HG03196 (cell line): ENCODE measurements around the gene FBXW8.

ENCODE experiments used
- ATAC-seq: cut with Tn5 transposase; IDR thresholded peaks from one replicate; pipeline ENCODE4 v1.9.1; 2021; ENCODE audit not compliant: unreplicated experiment

FBXW8 gene

DNA sequence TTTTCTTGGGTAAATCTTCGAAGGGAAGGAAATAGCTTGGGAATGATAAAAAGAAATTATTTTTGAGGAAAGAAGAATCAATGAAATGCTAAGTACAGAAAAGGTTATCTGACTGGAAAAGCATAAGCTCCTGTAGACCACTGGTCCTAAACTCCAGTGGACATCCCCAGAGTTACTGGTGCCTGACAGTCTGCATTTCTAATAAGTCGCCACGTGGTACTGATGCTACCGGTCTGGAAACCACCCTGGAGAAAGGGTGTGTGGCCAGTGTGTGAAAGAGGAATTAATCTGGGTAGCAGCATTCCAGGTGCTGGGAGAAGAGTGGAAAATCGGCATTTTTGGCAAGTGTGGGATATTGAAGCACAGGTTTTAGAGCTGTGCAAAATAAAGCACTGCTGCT lies 73.3 kb downstream of the FBXW8 start:
- ATAC-seq = no peak

DNA sequence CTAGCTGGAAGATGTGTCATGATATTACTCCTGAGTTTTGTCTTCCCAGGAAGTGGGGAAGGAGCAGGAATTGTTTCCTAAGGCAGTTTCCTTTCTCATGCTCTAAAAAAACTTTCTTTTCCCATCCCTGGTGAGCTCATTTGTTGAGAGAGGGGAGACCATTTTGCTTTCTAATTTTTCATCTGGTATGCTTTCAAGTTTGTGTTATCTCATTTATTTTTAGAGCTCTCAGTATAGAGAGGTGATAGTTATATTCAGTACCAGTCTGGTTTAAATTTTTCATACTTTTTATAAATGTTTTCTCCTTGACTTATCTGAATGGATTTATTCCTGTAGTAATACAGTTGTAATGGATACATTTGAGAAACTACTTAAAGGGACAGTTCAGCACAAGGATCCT lies 79.6 kb downstream of the FBXW8 start:
- ATAC-seq = no peak

DNA sequence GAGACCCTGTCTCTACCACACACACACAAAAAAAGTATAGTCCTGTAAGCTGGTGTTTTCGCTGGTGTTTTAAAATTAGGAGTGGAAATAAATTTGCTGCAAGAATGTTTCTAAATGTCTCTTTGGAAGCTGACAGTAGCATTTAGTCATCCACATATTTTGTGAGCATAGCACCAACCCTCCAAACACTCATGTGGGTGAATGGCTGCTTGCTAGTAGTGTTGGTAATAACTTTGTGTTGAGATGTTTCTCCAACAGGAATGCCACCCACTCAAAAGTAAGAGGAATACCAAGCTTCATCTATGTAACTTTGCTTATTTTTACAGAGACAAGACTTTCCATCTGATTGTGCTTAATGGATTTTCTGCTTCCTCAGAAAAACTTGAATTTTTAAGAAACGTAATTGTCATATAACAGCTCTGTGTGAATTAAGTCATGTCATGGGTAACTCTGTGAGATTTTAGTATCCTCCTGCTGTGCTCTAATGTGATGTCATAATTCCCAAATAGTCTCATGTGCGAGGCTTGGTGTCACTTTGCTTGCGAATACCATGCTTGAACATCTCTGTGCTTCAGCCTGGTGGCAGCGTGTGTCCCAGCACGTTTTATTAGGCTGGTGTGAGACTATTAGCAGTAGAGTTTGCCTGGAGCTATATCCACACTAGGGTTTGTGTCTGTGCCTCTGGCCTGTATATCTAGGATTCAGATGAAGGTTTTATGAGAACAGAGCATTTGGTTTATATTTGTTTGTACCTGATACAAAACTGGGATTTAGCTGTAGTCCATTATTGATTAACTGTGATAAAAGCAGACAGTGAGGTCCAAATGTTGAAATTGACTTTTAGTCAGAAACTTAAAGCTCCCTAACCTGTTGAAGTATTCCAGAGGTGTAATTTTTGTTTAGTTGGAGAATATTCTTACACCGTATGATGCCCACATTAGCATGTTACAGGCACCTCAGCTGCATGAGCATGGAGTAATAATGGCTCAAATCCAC lies 80.5 kb downstream of the FBXW8 start:
- no peak for ATAC-seq

DNA sequence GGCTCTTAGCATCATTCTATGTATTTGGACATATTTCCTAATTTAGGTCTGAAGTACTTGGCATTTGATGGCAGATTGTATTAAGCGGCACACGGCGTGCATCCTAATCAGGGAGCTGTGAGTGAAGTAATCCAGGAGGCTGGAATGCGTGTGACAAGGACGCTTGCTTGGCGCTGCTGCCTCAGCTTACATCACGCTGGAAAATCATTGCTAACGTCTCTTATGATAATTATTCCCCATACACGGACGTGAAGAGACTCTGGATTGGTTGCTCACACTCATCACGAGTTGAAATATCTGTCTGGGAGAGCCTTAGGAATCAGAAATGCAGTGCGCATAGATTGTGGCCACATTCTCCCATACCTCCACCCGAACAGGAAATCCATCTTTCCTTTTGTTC lies 85.3 kb downstream of the FBXW8 start:
- no peak for ATAC-seq

DNA sequence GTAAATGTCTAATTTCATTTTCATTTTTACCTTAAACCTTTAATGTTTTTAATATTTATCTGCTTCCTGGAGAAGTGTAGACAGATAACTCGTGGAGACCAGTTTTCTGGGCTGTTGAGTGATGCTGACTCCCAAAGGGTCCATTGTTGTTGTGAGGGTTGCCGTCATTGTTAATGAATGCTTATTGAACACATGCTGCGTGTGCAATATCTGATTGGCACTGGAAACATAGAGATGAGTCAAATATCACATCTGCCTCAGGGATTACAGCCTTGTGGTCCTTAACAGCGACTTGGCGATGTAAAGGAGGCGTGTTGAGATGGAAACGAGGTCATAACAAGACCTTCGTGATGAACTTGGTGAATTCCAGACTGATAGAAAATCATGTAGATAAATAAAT lies 85.9 kb downstream of the FBXW8 start:
- ATAC-seq = no peak

DNA sequence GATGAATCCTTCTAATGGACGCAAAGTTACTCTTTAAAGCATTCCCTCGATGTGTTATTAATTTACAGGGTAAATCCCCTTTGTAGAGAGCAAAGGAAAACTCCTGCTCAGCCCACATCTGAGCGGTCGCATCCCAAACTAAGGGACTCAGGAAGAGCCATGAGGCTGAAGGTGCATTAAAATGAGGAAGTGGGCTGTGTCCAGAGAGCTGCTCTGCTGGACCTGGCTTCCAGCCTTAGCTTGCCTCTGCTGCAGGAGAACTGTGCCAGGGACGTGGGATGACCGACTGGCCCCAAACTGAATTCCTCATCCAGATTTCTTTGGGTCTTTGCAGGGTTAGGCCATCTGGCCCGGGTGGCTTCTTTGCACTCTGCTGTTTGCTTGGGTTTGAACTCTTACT lies 88.3 kb downstream of the FBXW8 start:
- ATAC-seq = no peak

DNA sequence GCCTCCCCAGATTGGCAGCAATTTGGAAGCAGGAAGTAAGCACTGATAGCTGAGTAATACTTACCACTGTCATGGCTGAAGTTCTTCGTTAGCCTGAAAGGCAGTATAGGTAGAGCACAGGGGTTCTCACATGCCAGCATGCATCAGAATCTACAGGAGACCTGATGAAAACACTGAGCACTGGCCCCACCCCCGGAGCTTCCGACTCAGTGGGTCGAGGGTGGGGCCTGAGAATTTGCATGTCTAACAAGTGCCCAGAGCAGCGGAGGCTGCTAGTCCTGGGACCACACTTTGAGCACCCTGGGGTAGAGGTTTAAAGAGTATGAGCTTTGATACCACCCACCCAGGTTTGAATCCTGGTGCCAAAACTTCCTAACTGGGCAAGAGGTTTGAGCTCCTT lies 89.6 kb downstream of the FBXW8 start:
- ATAC-seq = no peak

DNA sequence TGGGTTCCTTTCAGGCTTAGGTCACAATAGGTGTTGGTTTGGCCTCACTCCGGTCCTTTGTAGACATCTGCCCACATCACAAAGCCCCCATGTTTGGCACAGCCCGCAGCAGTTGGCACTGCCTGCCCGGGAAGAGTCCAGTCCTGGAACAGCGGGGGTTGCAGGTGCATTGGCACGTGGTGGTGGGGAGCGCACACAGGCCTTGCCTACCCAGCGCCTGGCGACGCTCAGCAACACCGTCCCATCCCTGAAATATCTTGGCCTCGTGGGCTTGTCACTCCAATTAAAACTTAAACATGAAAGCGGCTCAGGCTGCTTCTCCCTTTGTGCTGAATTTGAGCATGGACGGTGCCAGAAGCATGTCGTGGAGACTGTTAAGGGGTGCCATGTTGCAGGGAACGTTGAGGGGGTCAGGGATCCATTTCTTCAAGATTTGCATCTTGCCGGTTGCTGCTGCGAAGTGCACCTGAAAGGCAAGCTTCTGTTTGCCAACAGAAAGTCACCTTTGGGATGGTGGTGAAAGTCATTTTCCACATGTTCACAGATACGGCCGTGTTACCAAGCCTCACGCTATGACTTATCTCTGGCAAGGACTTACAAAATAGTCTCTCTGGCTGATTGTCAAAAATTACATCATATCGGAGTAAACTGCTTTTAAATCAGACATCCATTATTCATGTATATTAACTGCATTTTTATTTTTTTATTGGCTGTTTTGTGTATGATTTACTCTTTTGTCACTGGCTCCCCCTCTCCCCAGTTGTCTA lies 91.5 kb downstream of the FBXW8 start:
- ATAC-seq = no peak

DNA sequence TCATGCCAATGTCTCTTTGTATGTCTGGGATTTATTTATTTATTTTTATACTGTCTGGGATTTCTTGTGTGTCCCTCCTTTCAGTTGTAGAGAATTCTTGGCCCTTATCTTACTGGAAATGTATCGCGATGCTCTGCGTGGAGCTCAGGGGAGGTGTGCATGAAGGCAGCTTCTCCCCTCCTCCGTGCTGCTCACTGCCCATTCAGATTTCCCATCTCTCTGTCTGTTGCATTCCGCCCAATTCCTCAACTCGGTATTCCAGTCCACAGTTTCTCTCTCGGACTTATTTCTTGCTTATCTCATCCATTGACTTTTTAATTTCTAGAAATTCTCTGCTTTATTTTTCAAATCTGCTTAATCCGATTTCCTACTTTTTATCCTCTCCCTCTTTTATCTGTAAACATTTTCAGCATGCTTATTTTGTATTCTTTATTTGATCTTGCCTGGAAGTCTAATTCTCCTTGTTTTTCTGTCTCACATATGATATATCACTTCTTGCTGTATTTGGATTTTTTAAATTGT lies 93.2 kb downstream of the FBXW8 start:
- ATAC-seq = no peak

DNA sequence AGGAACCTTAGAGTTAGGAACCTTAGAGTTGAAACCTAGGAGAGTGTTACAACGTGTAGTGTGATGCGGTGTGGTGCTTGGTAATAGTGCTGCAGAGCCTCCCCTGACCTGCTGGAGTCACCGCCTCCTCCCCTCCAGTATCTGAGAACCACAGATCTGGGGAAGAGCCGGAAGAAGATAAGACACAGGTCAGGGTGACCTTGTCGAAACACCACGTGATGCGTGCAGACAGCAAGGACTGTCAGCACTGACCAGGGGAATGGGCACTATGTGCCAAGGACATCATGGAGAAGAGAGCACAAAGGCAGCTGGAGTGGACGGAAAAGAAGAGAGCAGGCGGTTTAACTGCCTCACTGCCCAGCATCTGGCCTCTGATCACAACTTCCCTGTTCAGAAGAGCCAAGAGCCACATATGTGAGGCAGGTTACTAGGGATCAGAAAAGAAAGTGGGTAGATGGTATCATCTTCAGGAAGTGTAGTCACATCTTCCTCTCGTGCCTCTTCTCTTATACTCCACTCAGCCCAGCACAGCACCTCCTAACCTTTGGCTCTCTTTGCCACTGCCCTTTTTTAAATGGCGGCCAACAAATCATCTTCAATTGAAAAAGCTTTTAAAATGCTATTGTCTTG lies 94.8 kb downstream of the FBXW8 start:
- ATAC-seq = no peak

DNA sequence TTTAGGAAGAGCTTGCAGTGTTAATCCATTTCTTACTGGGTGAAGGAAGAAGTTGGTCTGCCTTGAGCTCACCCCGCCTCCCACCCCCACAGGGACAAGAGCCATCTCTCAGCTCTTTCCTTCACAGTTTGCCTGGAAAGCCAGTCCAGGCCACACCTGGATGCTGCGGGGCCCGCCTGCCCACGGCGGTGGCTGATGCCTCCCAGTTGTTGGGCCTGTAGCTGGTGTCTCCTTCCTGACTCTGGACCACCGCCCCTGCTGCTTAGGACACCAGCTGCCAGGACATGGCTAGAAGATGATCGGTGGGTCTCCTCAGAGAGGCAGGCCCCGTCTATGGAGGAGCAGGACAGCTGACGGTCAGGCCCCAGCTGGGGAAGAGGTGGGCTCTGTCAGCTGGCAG lies 95.6 kb downstream of the FBXW8 start:
- no peak for ATAC-seq

DNA sequence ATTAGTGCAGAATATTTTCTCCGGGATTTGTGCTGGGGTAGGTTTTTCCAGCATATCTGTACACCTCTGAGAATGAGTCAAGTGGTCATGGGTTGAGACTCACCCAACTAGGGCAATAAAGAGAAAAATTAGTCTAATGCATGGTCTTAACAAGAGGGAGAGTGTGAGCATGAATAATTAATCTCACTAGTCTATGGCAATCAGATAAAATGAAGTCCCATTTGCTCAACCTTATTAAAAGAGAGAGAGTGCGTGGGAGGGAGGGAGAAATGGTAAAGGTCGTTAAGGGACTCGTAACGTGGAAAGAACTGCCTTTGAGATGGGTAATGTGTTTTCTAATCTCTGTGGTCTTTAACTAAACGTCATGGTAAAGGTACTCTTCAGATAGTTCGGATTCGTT lies 96.8 kb downstream of the FBXW8 start:
- ATAC-seq = no peak

DNA sequence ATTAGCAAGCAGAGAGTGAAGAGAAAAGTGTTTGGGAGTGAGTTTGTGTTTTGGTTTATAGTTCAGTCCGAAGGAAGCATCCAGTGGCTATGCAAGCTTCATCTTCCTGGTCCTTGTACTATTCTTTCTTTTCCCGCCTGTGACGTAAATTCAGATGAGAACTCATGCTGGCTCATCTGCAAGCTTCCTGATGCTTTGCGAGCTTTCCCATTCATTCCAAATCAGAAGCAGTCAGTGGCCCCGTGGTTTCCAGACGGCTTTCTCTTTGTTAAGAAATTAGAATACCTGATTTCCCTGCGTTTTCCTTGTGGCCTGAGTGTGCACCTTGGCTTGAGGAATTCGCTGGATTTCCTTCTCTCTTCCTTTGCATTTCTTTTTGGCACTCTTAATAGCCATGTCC lies 99.0 kb downstream of the FBXW8 start:
- ATAC-seq = no peak

DNA sequence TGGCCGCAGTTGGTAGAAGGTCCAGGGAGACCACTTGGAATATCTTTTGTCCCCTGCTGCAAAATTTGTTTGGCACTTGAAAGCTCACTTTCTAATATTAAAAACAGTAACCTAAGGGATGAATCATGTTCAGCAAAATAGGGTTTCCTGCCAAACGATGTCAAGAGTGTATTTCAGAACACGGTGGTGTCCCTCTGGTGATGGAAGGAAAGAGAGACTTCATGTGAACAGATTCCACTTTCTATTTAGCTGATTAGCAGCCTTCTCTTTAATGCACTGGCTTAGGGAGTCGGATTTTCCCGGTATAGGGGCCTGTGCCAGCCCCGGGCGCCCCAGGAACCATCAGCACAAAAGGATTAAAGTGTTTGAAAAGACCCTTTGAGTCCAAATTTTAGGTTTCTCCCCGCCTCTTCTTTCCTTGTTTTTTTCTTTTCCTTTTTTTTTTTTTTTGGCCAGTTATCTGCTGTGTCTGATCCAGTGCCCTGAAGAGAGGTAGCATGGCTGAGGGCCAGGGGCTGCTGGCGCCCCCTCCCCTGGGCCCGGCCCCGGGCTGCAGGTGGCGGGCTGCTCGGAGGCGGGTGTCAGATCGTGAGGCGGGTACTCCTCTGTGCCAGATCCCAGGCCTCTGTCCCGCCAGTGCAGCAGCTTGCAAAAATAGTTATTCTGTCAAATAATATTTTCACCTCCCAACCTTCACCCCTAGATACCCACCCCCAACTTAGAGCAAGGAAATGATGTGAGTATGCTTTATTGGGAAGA lies 100.1 kb downstream of the FBXW8 start:
- ATAC-seq = no peak

DNA sequence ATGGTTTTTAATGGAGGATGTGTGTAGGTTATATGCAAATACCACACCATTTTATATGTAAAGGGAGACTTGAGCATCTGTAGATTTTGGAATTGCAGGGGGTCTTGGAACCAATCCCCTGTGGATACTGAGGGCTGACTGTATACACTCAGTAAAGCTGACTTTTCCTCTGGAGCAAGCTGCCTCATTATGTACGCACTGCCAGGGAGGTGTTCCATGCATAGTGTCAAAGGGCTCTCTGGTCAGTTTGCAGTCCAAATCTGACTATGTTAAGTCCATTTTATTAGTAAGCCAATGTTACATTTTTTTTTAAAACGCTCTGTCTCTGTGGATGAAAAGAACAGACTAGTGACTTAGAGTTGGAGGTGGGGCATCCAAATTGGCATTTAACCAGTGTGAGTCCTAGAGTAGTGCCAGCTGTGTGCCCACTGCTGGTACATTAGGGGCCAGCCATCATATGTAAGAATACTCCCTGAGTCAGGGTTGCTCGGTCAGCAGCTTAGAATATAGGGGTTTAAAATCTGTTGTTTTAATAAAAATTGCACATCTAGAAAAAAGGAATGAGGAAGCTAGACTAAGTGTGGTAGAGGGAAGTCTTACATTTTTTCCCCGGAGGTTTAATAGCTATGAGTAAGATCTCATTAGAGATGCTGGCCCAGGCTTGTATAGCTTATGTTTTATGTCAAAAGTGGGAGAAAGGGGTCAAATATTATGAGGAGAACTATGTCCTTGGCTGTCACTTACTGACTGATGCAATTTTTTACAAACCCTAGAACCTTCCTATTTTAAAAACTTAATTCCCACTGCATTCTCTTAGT lies 101.4 kb downstream of the FBXW8 start:
- no peak for ATAC-seq

DNA sequence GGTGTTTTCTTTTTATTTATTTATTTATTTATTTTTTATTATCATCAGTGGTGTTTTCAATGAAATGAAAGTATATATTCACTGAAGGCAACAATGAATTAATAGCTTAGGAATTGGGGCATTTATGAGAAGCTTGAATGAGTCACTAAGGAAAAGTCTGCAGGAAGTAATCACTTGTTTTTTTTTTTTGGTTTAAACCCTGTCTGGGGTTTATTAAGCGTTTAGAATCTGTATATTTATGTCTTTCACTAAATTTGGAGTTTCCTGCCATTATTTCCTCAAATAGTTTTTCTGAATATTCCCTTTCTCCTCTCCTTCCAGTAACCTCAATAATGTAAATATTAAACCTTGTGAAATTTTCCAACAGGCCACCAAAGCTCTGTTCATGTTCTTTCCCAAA lies 103.0 kb downstream of the FBXW8 start:
- ATAC-seq = no peak

DNA sequence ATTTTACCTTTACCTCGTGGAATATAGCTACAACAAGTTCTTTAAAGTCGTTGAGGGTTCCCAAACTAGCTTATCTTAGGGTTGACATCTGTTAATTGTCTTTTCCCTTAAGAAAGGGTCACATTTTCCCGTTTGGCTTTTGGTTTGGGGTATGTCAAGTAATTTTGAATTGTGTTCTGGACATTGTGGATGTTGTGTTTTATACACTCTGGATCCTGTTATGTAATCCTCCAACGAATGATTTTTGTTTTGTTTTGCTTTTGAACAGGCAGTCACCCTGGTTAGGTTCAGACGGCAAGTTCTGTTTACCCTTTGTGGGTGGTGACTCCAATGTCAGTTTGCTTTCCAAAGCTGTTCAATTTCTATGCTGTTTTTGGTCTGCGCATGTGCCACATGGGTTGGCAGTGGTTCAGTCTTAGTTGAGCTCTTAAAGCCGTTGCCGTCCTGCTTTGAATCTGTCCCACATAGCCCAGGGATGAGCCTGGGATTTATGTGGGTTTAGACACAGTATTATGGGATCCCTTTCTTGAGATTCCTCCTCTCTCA lies 103.7 kb downstream of the FBXW8 start:
- no peak for ATAC-seq

DNA sequence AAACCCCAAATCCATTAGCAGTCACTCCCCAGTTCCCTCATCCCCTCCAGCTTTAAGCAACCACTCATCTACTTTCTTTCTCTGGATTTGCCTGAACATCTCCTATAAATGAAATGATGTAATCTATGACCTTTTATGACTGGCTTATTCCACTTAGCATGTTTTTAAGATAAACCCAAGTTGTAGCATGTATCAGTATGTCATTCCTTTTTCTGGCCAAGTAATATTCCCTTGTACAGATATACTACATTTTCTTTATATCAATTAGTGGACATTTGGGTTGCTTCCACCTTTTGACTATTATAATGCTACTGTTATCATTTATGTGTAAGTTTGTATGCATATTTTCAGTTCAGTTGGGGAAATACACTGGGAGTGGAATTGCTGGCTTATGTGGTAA lies 105.1 kb downstream of the FBXW8 start:
- no peak for ATAC-seq

DNA sequence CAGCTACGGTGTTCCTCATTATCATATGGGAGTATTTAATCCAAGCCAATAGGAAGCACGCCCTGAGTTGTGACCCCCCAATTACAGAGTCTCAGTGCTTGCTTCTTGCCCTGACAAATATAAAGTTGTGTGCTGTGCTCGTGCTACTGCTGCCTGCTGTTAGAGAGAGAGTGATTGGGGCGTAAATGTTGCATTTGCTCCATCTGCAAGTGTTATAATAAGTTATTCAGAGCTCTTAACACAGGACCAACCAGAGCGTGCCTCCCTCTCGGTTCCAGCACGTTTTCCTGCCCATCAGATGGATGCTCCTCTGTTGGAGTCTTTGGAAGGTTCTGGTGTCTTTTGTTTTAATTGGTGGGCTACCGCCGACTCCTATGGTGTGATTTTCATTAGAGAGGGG lies 107.1 kb downstream of the FBXW8 start:
- ATAC-seq = no peak

DNA sequence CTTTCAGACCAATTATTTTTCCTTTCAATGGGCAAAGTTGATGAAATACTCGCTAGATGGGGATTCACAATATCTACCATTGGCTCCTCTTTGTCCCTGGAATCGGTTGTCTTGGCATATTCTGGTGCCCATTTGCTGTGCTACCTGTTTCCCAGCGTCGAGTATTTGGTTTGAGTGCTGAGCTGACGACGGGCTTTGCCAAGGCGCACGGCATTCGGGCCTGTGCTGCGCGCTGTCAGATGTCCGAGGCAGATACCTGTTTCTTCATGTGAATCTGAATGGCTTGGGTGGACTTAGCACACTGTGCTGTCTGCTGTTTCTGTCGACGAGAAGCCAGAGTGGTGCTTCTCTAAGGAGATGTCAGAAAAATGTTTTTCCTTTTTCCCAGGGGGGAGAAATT lies 107.5 kb downstream of the FBXW8 start:
- no peak for ATAC-seq
